GM19035 (cell line): Measurements from ENCODE around the gene CEP72.
"Not testable (repeated sequence)": the region's sequence is repeated elsewhere in the genome, so short reads cannot be mapped to it uniquely, and the experiment has no call there.

ENCODE experiments used
- ATAC-seq: cut with Tn5 transposase; IDR thresholded peaks from one replicate; pipeline ENCODE4 v1.9.1; 2021; ENCODE audit not compliant: unreplicated experiment

CEP72 gene

DNA sequence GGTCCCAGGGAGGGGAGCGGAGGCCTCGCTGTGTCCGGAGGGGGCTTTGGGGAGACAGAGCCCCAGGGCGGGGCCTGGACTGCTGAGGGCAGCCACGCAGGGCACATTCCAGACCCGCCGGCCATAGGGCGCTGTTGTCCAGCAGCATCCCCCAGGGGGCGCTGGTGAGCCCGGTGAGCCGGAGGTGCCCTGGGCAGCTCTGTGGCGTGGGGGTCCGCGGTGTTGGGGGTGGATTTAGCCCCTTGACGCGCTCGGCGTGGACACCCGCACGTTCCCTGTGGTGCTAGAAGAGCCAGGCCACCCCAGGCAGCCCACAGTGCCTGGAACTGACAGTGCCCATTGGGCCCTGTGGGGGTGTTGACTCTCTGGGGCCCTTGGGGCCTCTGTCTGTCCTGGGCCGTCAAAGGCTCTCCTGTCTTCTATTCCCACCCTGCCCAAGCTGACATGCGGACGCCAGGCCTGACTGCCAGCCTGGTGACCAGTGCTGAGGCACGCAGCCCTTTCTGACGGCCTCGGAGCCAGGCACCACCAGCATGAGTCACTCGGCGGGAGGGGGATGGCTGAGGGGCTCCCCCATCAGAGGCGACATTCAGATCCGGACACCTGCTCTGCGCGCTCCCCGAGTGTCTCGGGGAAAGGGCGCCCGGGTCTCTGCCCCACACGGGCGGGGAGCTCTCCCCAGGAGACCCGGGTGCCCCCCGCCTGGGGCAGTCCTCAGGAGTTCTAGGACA is 57.1 kb downstream of the CEP72 start:
- ATAC-seq = no peak

DNA sequence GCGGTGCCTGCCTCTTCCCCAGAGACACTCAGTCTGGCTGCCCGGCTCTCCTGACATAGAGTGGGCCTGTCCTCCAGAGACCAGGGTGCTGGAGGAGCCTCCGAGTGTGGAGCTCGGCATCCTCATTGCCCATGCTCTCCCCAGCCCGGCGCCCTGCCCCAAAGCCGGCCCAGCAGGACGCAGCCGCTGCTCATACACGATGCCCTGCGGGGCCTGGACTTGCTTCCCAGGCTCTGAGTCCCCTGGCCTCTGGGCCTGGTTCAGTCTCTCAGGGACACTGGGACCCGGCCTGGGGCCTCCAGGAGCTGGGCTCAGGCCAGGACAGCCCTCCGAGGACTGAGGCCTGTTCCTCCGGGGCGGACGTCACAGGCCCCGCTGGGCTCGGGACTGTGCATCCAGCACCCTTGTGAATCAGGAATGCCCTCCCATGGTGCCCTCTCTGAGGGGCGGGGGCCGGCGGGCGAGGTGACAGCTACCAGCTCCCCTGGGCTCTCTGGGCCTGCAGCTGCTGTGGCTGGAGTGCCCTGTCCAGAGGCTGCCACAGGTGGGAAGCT is 57.8 kb downstream of the CEP72 start:
- ATAC-seq = no peak

DNA sequence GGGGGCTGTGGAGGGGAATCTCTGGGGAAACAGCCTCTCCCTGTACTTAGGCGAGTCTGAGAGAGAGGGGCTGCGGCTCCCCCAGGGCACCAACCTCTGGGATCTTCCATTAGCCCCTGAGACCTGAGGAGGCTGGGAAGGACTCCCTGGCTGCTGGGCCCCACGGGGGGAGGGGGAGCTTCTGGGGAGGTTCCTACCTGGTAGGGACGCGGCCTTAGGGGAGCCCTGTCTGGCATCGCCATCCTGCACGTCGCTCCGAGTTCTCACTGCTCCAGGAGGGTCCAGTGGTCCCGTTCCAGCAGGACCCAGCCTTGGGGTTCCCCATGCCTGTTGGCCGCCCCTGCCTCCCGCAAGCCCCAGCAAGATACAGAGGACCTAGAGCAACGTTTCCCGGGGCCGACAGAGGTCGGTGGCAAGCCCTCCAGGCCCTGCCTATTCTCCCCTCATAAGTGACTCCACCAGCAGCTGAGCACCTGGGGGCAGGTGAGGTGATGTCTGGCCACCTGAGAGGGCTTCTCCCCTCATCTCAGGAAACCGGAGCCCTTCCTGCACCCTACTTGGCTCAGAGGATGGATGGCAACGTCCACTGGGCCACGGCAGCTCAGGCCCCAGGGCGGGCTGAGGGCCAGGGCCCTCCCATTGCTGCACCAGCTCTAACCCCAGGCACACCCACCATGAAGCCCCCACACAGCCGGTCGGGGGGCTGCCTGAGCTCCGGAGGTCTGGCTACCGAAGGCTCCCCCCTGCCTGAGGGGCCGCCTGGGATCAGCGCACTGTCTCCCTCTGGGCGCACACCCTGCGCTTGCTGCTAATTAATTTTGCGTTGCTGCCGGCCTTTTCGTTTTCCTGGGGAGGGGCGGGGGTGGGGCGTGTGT is 58.5 kb downstream of the CEP72 start:
- ATAC-seq = no peak

DNA sequence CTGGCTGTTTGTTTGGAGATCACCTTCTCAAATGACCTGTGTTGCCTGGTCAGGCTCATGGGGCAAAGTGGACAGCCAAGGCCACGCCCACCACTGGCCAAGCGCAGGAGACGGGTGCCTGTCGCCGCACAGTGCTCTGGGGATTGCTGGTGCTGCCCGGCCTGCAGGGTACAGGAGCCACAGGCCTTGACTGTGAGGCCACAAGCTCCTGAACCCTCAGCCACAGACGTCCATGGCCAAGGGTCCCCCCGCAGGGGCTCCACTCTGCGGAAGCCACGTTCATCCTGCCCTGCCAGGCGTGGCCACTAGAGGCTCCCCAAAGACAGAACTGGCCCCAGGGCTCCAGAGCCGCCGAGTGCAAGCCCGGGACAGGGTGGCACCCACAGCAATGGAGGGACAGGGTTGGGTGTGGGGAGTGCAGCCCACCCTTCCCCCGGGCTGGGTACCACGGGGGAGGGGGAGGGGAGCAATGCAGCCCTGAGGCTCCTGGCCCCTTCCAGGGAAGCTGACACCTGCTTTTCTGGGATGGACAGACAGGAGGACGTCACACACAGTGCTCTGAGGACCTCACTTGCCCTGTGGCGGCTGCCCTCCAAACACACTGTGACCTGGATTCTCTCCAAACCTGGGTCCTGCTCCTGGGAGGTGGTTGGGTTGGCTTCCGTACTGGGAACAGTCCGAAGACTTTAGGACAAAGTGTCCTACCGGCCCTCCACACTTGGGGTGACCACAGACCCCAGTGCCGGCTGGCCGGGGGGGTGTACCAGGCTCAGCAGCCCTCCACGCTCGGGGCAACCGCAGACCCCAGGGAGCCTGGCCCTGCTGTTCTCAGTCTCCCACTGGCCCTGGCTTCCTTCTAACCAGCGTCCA is 59.6 kb downstream of the CEP72 start:
- ATAC-seq = peak; percentile 46

- no peak for ATAC-seq
Observed at GRCh38 chr5:672329-673160, 60.4 kb downstream of the CEP72 start.

GRCh38 chr5:673161-673830 is 61.2 kb downstream of the CEP72 start:
- ATAC-seq = no peak

DNA sequence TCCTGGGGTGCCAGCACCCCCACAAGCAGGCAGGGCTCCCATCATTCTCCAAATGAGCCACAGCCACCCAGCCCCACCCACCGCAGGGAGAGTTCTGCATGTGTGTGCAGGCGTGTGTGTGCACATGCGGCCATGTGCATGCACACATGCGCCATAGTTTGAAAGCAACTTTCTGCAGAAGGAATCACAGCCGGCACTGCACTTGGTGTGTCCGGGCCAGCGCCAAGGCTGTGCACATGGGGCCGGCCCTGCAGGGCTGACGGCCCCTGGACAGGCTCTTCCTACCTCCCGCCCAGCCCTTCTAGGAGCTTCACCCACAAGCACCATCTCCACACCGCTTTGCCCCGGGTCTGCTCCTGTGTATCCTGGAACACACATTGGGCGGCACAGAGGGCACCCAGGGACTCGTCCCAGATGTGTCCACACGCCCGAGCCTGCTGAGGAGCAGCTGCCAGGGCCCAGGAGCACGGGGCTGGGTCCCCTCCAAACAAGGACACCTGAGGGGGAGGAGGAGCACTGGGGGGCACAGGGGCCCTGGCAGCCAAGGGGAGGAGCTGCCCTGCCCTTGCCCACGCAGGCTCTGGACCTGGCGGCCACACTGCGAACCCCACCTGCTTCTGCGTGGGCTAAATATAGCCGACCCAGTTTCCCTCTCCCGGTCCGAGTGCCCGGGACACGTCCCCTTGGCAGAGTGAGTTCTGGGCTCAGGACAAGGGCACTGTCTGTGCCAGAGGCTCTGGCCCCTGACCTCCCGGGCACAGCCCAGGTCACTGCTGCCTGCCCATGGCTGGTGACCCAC is 61.9 kb downstream of the CEP72 start:
- no peak for ATAC-seq

DNA sequence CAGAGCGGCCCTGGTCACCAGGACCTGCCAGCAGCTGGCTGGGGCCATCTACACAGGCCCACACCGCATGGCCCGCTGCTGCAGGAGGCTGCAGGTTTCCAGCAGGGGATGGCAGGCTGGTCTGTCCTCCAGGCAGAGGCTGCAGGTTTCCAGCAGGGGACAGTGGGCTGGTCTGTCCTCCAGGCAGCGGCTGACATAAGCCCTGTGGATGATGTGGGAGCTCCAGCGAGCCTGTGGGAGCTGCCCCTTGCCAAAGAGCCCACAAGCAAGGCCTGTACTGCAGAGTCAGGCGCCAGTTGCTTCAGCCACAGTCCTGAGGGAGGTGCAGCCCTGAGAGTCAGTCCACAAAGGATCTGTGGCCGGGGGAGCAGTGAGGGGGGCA is 62.5 kb downstream of the CEP72 start:
- ATAC-seq = no peak

DNA sequence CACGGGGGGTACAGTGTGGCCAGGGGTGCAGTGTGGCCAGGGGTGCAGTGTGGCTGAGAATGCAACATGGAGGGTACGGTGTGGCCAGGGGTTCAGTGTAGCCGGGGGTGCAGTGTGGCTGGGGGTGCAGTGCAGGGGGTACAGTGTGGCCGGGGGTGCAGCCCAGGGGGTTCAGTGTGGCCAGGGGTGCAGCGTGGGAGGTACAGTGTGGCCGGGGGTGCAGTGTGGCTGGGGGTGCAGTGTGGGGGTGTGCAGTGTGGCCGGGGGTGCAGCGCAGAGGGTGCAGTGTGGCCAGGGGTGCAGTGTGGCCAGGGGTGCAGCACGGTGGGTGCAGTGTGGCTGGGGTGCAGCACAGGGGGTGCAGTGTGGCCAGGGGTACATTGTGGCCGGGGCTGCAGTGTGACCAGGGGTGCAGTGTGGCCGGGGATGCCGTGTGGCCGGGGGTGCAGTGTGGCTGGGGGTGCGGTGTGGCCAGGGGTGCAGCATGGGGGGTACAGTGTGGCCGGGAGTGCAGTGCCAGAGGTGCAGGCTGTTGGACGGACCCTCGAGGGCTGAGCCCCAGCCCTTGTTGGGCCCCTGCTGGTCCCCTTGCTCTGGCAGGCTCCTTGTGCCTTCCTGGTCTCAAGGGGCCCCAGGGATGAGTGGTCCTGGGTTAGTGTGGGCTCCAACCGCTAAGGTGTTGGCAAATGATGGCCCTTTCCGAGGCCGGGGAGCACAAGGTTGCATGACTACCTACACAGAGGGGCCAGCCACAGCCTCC is 63.2 kb downstream of the CEP72 start:
- no peak for ATAC-seq

- no peak for ATAC-seq
Observed at GRCh38 chr5:675871-676698, 63.9 kb downstream of the CEP72 start.

- ATAC-seq = no peak
Observed at GRCh38 chr5:676699-677076, 64.5 kb downstream of the CEP72 start.

GRCh38 chr5:677131-678101 is 65.3 kb downstream of the CEP72 start:
- ATAC-seq = no peak

DNA sequence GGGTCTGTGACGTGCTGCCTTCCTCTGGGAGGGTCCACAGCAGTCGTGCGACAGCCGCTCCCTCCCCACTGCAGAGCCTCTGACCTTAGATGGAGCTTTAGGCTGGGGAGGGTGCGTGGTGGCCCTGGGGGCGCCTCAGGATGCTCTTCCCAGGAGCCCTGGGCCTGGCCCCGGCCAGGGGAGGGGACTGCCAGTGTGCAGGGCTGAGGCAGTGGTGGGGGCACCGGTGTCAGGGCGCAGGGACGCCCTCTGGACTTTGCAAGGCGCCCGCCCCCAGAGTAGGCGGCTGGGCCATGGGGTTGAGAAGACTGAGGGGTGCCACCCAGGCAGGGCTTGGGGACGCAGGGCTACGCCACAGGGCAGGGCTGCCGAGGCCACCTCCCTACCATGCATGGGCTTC is 66.4 kb downstream of the CEP72 start:
- not testable (repeated sequence) for ATAC-seq

DNA sequence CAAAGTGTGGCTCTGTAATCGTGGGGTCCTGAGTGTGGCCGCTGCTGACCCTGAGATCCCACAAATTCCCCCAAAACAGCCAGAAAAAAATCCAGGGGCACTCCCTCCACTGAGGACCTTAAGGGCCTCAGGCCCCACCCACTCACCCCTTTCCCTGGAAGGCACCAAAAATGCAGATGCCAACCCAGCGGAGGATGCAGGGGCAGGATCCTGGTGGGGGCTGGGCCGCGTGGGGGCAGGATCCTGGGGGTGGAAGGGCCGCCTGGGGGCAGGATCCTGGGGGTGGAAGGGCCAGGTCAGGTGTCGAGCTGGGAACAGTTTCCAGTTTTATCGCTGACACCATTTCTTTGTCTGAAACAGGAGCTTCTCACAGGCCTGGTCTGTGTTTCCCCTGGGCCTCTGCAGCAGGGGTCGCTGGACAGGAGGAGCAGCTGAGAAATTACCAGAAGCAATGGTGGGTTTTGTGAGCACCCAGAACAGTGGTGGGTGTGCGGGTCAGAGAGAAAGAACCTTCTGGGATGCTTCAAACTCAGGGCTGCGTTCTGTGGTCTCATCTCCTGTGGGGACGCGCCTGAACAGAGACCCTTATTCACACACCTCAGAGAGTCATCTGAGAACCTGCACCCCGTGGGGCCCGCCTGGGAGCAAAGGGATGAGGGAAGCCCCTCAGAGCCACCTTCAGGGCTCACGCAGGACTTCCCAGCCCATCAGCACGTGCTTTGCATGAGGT is 67.2 kb downstream of the CEP72 start:
- ATAC-seq = not testable (repeated sequence)

GRCh38 chr5:680118-680795 is 68.1 kb downstream of the CEP72 start:
- ATAC-seq = not testable (repeated sequence)
